AG04449 (cell line): ENCODE data around the gene CEP85L.

Experiments used
- CTCF ChIA-PET: fragments of 350-600 bp; formaldehyde crosslinking; extraction: SDS; loops from one replicate; lab custom pipeline; 2021; ENCODE audit warnings: antibody characterized with exemption; lab: Yijun Ruan, JAX
- POLR2A ChIA-PET: fragments of 400-600, 350-600 bp; formaldehyde crosslinking; extraction: SDS; loops from one replicate; lab custom pipeline; 2020; ENCODE audit warnings: antibody characterized with exemption, inconsistent platforms; lab: Yijun Ruan, JAX
- DNase-seq: peaks from one replicate; pipeline ENCODE4 v3.0.0-alpha.2; 2010; ENCODE audit warnings: low read depth, low spot score
- H3K4me3 ChIP-seq: 2 replicates; pipeline ENCODE4 v1.5.1; 2011; ENCODE audit warnings: low read depth, mild to moderate bottlenecking, control low read depth, low read length
- CTCF ChIP-seq: IDR thresholded peaks from one replicate; pipeline ENCODE4 v1.5.1; 2011; ENCODE audit warnings: mild to moderate bottlenecking, moderate library complexity, low read length, control low read depth, inconsistent platforms; ENCODE audit not compliant: insufficient read depth; ENCODE audit errors: missing control alignments

Gene CEP85L

DNA sequence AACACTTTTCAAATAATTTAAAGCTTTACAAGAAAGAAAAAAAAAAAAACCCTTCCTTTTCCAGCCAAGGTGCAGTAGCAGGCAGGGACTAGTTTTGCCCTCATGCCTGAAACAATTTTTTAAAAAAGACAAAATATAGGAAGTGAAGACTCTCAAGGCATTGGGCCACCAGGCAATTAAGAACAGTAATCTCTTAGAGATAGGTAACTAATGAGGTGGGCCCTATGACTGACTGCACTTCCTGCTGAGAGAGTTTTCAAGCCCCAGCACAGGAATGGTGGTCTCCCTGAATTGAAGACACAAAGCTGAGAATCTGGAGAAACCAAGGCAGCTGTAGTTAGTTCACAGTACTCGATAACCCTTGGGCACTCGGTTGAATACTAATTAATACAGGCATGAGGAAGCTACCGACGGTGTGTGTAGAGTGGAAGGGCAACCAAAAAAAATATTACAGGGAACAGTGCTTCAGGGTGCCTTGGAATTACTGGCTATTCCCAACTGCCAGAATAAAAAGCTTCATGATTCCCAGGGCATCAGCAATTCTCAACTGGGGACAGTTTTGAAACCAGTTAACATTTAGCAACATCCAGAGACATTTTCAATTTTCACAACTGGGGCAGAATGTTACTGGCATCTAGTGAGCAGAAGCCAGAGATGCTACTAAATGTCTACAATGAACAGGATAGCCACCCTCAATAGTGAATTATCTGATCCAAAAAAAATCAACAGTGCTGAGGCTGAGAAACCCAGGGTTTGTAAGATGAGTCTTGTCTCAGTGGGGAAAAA lies 139.3 kb downstream of the CEP85L start:
- no peak for TF ChIP-seq CTCF
- POLR2A ChIA-PET = no interaction called here
- CTCF ChIA-PET = interaction anchor here (1.1 to 3.3 kb wide), 4 partner anchors 35 to 228 kb away, joined by 3 to 37 read pairs (median 4); no protein-coding TSS in a partner anchor
- DNase-seq = no peak
- H3K4me3 ChIP-seq = no peak overlapping the region

DNA sequence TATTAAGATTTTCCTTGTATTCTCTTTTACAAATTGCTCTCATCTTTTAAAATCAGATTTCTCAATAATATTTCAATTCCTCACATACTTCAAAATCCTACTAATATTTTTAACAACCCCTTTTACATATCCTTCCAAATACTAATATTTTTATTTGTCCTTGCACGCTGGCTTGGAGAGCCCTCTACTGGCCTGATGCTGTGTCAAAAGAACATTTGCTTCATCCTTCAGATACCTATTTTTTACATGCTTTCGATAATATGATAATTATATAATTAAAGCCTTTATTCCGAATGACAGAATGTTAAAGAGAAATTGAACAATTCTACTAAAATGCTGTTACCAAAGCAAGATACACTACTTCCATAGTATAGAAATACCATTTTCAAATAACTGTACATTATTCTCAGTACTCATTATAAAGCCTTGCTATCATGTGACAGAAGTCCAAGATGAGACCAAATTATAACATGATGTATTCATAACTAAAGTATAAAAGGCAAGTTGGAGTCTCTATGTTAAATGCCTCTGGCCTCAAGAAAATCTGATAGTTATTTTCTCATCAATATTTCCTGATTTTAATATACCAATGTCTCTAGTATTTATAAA lies 142.3 kb downstream of the CEP85L start:
- POLR2A ChIA-PET = no interaction called here
- TF ChIP-seq CTCF = peak; percentile 48
- no peak overlapping the region for H3K4me3 ChIP-seq
- no peak for DNase-seq
- CTCF ChIA-PET = interaction anchor here (0.8 to 2.0 kb wide), 8 partner anchors 13 to 229 kb away, joined by 3 to 24 read pairs (median 3); no protein-coding TSS in a partner anchor

DNA sequence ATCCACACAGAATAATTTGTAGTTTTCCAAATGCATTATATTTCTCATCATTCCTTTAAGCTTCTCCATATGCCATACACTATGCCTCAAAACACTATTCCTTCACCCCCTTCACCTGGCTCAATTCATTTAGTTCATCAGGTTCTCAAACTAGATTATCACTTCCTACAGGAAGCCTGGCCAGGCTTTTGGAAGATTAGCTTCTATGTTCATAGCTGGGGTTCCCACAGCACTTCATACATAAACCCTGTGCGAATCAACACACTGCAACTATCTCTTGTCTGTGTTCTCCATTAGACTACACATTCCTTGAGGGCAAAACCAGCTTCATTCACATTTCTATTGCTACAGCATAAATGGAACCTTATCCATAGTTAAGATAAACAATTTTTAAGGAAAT lies 143.8 kb downstream of the CEP85L start:
- H3K4me3 ChIP-seq = no peak overlapping the region
- DNase-seq = no peak
- ChIA-PET CTCF (interaction anchor here (1.0 to 2.5 kb wide), 3 partner anchors 123 to 224 kb away, joined by 3 to 18 read pairs (median 3); no protein-coding TSS in a partner anchor), POLR2A (no interaction called here)
- no peak for TF ChIP-seq CTCF

- ChIA-PET CTCF (interaction anchor here (2.5 kb wide), 1 partner anchor 222 kb away, joined by 18 read pairs; no protein-coding TSS in a partner anchor), POLR2A (no interaction called here)
- TF ChIP-seq CTCF = no peak
- DNase-seq = no peak
- H3K4me3 ChIP-seq = no peak overlapping the region
Measured at GRCh38 chr6:118506071-118506638, 145.2 kb downstream of the CEP85L start.

DNA sequence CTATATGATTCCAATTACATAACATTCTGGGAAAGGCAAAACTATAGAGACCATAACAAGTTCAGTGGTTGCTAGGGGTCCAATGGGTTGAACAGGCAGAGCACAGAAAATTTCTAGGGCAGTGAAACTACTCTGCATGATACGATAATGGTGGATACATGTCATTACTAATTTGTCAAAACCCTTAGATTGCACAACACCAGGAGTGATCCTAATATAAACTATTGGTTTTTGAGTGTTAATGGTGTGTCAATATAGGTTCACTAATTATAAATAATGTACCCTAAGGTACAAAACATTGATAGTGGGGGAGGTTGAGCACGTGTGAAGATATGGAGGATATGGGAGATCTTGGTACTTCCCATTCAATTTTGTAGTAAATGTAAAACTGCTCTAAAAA lies 145.7 kb downstream of the CEP85L start:
- CTCF ChIA-PET = interaction anchor here (2.5 kb wide), 1 partner anchor 222 kb away, joined by 18 read pairs; no protein-coding TSS in a partner anchor
- TF ChIP-seq CTCF = no peak
- POLR2A ChIA-PET = no interaction called here
- no peak for DNase-seq
- no peak overlapping the region for H3K4me3 ChIP-seq

DNA sequence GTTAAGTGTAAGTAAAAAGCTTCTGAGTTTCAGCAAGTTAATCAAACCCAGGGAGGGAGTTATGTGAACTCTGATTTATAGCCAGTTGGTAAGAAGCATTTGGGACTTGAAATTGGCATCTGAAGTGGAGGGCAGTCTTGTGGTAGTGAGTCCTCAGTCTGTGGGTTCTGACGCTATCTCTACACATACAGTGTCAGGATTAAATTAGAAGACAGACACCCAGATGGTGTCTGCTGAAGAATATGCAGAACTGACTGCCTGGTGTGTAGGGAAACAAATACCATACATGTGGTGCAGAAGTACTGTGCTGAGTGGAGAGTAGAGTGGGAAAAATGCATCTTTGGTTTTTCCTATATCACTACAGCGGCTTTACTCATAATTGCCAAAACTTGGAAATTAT lies 146.8 kb downstream of the CEP85L start:
- TF ChIP-seq CTCF = no peak

More for the DNA sequence above, 146.8 kb downstream of the CEP85L start:
- POLR2A ChIA-PET = no interaction called here
- no peak for DNase-seq
- no peak overlapping the region for H3K4me3 ChIP-seq
- CTCF ChIA-PET = interaction anchor here (1.2 to 2.1 kb wide), 4 partner anchors 218 to 296 kb away, joined by 4 to 11 read pairs (median 5); no protein-coding TSS in a partner anchor
